Stimulated activated CD4-positive, alpha-beta T cell treated with anti-CD3 and anti-CD28 coated beads, Interleukin-15, amount 100 ng/mL, for 24 hours (primary cell): ENCODE measurements around the gene DHX40.
"Not testable (repeated sequence)": the region's sequence is repeated elsewhere in the genome, so short reads cannot be mapped to it uniquely, and the experiment has no call there.

Experiments
- DNase-seq: peaks from one replicate; pipeline ENCODE4 v3.0.0-alpha.2; 2020

DHX40 gene

GRCh38 chr17:59565171-59565958 lies at the start of gene DHX40:
Gene DHX40 (plus strand): TSS chr17:59565610. CDS start chr17:59565672, 62 bp downstream.
- DNase-seq = peak; percentile 97

- no peak for DNase-seq
Measured at GRCh38 chr17:59516451-59516850, 49.0 kb upstream of the DHX40 start.

GRCh38 chr17:59519132-59519531 lies 46.3 kb upstream of the DHX40 start:
- DNase-seq = no peak

DNA sequence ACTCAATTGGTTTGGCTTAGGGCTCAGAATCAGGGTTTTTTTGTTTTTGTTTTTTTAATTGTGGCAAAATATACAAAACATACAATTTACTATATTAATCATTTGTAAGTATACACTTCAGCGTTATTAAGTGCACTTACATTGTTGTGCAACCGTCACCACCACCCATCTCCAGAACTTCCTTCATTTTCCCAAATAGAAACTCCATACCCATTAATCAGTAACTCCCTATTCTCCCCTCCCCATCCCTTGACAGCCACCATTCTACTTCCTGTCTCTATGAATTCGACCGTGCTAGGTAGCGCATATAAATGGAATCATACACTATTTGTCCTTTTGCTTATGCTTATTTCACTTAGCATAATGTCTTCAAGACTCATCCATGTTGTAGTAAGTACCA lies 45.2 kb upstream of the DHX40 start:
- DNase-seq = no peak

GRCh38 chr17:59521465-59522126 lies 43.8 kb upstream of the DHX40 start:
- peak; percentile 71 for DNase-seq

GRCh38 chr17:59524930-59525329 lies 40.5 kb upstream of the DHX40 start:
- not testable (repeated sequence) for DNase-seq

GRCh38 chr17:59525668-59526067 lies 39.7 kb upstream of the DHX40 start:
- no peak for DNase-seq

- DNase-seq = no peak
Measured at GRCh38 chr17:59526451-59526850, 39.0 kb upstream of the DHX40 start.

GRCh38 chr17:59527325-59527917 lies 38.0 kb upstream of the DHX40 start:
- DNase-seq = no peak

DNA sequence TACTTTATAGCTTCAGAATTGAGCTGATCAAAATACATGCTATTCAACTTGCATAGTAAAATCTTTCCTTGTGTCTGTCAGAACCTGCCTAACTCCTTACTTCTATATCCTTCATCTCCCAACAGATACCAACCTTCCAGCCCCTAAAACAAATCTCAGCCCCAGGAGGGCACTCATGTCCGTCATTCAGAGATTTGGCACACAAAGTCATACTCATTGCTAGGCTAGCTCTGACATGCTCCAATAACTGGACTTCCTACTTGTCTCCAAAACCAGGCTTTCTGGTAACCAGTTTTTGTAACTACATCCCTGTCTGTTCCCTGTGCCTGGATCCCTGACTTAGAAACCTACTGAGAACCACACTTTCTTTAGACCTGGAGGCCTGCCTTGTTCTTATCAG lies 37.5 kb upstream of the DHX40 start:
- DNase-seq = no peak

GRCh38 chr17:59530531-59530930 lies 34.9 kb upstream of the DHX40 start:
- no peak for DNase-seq

DNA sequence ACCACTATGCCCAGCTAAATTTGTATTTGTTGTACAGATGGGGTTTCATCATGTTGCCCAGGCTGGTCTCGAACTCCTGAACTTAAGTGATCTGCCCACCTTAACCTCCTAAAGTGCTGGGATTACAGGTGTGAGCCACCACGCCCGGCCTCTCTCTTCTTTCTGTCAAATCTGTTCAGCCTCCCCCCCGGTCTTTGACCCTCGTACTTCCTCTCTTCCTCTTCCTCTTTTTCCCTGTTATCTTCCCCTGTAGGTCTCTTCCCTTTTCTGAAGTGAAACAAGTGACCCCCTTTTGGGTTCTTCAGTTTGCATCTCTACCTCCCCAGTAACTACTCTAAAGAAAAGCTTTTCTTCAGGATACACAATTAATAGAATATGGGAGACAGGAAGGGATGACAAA lies 31.7 kb upstream of the DHX40 start:
- DNase-seq = no peak

GRCh38 chr17:59534583-59534982 lies 30.8 kb upstream of the DHX40 start:
- no peak for DNase-seq

- DNase-seq = no peak
Measured at GRCh38 chr17:59538195-59538909, 27.1 kb upstream of the DHX40 start.

DNA sequence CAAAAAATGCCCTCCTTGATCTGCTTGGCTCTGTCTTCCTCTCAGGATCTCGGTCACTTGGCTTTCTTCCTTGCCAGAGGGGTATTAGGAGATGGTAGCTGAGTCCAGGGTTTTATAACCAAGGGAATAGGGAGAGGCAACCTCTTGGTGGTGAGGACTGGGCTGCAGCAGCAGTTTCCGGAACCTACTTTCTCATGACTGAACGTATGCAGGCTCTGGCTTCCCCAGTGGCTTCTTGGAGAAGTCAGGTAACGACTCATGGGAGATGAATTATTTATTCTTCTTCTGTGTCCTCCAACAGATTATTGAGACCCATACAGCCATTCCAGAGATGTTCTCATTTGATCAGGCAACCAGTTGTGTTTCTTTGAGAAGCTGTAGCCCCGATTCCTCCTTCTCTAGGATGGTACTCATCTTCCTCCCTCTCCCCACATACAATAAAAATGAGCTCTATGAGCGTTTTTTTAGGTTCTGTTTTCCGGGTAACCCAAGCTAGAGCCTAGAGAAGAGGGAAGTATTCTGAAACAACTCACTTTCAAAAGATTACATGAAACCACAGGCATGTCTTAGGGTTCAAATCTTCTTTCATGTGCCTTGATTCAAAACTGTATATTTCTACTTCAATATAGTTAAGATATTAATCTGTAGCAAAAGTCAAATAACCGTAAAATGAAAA lies 22.3 kb upstream of the DHX40 start:
- DNase-seq = no peak

- DNase-seq = no peak
Measured at GRCh38 chr17:59545942-59546341, 19.5 kb upstream of the DHX40 start.

DNA sequence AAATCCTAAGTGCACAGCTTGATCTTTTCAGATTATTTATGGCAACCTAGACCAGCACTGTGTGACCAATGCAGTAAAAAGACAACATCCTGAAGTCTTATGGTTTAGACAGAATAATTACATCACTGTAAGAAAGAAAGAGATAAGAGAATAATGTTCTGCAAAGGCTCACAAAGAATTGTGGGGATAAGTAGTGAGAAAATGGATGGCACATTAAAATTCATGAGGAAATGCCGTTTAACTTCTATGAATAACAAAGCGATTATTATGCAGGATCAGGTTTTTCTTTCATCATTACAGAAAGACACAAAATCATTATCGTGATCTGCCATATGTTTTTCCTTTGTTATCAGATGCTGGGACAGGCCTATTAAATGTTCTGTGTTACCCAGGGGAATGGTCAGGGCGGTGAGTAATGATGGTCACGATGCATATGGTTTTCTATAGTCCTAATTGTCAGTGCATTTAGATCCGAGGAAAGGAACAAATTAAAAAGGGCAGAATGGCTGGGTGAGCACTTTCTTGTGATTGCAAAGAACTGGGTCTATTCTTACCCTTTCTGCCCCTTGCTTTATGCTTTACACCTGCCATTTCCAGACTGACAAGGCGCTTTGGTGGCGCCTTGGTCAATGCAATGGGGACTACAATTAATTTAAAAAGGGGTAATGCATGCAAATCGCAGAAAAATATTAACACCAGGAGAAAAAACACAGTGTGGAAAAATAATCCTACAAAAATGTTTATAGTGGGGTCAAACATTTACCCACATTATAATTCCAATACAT lies 18.1 kb upstream of the DHX40 start:
- DNase-seq = no peak

DNA sequence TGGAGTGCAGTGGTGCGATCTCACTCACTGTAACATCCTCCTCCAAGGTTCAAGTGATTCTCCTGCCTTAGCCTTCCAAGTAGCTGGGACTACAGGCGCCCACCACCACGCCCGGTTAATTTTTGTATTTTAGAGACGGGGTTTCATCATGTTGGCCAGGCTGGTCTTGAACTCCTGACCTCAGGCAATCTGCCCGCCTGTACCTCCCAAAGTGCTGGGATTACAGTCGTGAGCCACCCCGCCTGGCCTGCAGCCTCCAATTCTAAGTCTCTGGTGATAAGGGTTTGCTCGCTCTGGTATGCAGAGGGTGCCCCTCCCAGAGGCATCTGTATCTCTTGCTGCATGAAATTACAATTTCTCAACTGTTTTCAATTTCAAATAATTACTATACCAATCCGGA lies 16.4 kb upstream of the DHX40 start:
- DNase-seq = not testable (repeated sequence)

- DNase-seq = no peak
Measured at GRCh38 chr17:59550703-59551102, 14.7 kb upstream of the DHX40 start.

DNA sequence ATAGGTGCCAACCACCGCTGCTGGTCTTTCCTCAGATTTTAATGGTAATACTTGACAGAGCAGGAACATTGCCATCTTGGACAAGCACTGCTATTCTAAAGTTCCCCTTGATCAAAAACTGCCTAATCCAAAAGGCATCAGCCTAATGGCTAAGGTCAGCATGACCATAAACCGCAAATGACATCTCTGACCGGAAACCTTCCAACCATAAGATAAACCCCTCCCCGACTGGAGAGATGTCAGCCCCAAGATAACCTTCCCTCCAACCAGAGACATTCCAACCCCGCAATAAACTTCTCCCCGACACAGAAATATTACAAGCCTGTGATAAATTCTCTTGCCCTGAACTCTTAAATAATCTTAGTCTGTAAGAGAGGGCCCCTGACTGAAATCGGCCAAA lies 7.4 kb upstream of the DHX40 start:
- DNase-seq = no peak

DNA sequence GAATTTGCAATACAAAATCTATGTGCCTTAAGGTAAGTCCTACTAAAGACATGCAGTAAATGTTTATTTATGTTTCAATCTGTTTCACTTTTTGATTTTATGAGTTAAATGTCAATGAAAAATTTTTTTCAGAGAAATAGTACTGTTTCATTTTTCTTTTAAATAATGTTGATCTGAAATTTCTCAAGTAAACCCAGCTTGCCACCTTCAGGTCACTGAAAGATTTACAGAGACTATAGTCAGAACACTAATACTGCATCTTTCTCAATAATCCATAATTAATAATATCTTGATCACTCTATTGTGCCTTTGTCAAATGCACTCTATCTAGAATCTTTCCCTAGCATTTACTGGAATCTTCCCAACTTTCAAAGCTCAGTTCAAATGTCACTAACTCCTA lies 6.5 kb upstream of the DHX40 start:
- DNase-seq = no peak

- no peak for DNase-seq
Measured at GRCh38 chr17:59561042-59561441, 4.4 kb upstream of the DHX40 start.
